HG03469 (cell line): Measurements from ENCODE around the gene SOX30.
"Not testable (repeated sequence)": the region's sequence is repeated elsewhere in the genome, so short reads cannot be mapped to it uniquely, and the experiment has no call there.

ENCODE experiments used
- ATAC-seq: cut with Tn5 transposase; IDR thresholded peaks from one replicate; pipeline ENCODE4 v1.9.1; 2021; ENCODE audit warnings: mild to moderate bottlenecking, moderate library complexity, moderate number of reproducible peaks; ENCODE audit not compliant: unreplicated experiment

Gene SOX30

GRCh38 chr5:157652377-157652692 is at the start of gene SOX30:
Gene SOX30 (minus strand): TSS chr5:157652438. CDS start chr5:157652078, 360 bp downstream.
- ATAC-seq: no peak

GRCh38 chr5:157698674-157699073 is 46.4 kb upstream of the SOX30 start:
- not testable (repeated sequence) for ATAC-seq

GRCh38 chr5:157696154-157696553 is 43.9 kb upstream of the SOX30 start:
- ATAC-seq: not testable (repeated sequence)

GRCh38 chr5:157693816-157694215 is 41.6 kb upstream of the SOX30 start:
- ATAC-seq: not testable (repeated sequence)

GRCh38 chr5:157690690-157691433 is 38.6 kb upstream of the SOX30 start:
- no peak for ATAC-seq

GRCh38 chr5:157689942-157690689 is 37.9 kb upstream of the SOX30 start:
- no peak for ATAC-seq

GRCh38 chr5:157687198-157687554 is 34.9 kb upstream of the SOX30 start:
- ATAC-seq: no peak

- ATAC-seq: not testable (repeated sequence)
These were observed 34.3 kb upstream of the SOX30 start for GRCh38 chr5:157686276-157687197.

GRCh38 chr5:157682257-157682656 is 30.0 kb upstream of the SOX30 start:
- ATAC-seq: no peak

- no peak for ATAC-seq
These were observed 28.8 kb upstream of the SOX30 start for GRCh38 chr5:157681048-157681447.

- no peak for ATAC-seq
These were observed 28.0 kb upstream of the SOX30 start for GRCh38 chr5:157680239-157680638.

- ATAC-seq: no peak
These were observed 27.6 kb upstream of the SOX30 start for GRCh38 chr5:157679801-157680200.

GRCh38 chr5:157677931-157678330 is 25.7 kb upstream of the SOX30 start:
- no peak for ATAC-seq

GRCh38 chr5:157674351-157674750 is 22.1 kb upstream of the SOX30 start:
- ATAC-seq: not testable (repeated sequence)

GRCh38 chr5:157672976-157673375 is 20.7 kb upstream of the SOX30 start:
- no peak for ATAC-seq

GRCh38 chr5:157671592-157672330 is 19.5 kb upstream of the SOX30 start:
- ATAC-seq: no peak

- ATAC-seq: no peak
These were observed 18.7 kb upstream of the SOX30 start, which contains the start of gene C5orf52 for GRCh38 chr5:157670662-157671591. Gene C5orf52 (plus strand): TSS chr5:157671533. CDS start chr5:157671615, 82 bp downstream.

GRCh38 chr5:157669701-157670097 is 17.5 kb upstream of the SOX30 start:
- ATAC-seq: no peak

GRCh38 chr5:157668356-157668755 is 16.1 kb upstream of the SOX30 start:
- ATAC-seq: no peak
